Endometrium (tissue), 2 donors: ENCODE data around the gene NPAS3.

Experiments used
- FAIRE-seq: peaks from 2 replicates; lab custom pipeline; 2012; peaks lifted over from hg19 to GRCh38; lab: Jason Lieb, UNC
- donor health status: control.
- donor health status: control.

The NPAS3 gene

DNA sequence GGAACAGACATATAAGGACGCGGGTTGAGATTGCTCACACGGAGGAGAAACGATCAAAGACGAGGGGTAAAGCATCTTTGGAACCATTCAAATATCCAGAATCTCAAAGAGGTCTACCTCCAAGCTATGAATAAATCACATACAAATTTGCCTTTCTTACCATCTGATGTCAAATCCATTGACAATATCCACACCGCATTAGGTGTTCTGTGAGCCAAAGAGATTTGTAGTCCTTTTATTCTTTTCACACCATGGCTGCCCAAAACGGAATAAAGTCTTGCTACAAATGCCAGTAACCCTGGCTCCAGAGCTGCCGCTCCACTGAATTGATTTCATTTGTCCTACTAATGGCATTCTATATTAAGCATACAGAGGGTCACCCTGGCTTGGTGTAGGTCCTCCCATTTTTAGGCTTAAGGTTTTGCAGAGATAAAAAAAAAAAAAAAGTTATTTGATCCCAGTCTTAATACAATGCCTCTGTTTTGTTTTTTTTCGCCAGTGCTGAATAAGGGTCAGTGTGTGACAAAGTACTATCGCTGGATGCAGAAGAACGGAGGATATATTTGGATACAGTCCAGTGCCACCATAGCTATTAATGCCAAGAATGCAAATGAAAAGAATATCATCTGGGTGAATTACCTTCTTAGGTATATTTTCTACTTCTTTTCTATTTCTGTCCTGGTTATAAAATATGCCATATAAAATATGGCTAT, 854.9 kb downstream of the NPAS3 start:
- no peak for FAIRE-seq

DNA sequence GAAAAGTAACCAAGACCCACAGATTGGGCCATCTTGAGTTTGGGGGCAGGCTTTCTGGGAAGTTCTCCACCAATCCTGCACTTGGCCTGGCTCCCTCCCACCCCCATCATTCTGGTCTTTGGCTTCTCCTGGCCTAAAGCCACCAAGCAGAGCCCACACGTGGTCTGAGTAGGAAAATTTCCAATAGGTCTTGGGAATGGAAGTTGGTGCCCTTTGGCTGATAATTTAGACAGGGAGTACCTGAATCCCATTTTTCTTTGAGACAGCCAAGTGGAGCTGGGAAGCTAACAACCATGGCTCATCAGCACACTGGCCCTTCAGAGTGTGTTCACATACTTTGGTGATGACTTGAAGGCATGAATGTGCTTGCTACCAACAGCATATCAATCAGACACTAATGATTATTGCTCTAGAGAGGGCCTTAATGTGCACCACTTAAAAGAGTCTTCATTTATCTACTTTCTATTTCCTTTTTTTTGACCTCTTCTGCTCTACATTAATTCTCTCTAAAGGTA, 856.2 kb downstream of the NPAS3 start:
- FAIRE-seq, result no peak

DNA sequence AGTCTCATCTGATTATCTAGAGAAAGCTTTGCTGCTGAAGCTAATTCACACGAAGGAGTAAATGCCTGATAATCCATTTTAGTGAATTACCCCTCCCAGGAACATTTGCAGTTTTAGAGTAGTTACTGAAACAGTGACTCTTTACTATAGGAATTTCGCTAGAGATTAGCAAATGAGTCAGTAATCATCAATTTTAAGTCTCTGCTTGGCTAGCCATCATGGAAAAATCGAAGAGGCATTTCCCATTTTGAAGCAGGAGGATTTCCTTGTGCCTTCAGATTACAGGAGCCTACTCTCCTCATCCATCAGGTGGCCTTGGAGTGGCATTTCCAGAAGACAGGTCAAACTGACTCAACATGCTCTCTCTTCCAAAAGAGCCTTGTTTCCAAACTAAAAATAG, 857.7 kb downstream of the NPAS3 start:
- no peak for FAIRE-seq

DNA sequence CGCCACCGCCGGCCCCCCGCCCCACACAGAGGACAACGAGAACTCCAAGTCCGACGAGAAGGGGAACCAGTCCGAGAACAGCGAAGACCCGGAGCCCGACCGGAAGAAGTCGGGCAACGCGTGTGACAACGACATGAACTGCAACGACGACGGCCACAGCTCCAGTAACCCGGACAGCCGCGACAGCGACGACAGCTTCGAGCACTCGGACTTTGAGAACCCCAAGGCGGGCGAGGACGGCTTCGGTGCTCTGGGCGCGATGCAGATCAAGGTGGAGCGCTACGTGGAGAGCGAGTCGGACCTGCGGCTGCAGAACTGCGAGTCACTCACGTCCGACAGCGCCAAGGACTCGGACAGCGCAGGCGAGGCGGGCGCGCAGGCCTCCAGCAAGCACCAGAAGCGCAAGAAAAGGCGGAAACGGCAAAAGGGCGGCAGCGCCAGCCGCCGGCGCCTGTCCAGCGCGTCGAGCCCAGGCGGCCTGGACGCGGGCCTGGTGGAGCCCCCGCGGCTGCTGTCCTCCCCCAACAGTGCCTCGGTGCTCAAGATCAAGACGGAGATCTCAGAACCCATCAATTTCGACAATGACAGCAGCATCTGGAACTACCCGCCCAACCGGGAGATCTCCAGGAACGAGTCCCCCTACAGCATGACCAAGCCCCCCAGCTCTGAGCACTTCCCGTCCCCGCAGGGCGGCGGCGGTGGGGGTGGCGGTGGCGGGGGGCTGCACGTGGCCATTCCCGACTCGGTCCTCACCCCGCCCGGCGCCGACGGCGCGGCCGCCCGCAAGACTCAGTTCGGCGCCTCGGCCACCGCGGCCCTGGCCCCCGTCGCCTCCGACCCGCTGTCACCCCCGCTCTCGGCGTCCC, 861.3 kb downstream of the NPAS3 start:
- no peak for FAIRE-seq

DNA sequence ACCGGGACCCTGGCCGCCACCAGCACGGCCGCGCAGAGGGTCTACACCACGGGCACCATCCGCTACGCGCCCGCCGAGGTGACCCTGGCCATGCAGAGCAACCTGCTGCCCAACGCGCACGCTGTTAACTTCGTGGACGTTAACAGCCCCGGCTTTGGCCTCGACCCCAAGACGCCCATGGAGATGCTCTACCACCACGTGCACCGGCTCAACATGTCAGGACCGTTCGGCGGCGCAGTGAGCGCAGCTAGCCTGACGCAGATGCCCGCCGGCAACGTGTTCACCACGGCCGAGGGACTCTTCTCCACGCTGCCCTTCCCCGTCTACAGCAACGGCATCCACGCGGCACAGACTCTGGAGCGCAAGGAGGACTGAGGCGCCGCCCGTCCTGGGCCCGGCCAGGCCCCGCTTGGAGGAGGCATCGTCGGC, 862.1 kb downstream of the NPAS3 start:
- no peak for FAIRE-seq

DNA sequence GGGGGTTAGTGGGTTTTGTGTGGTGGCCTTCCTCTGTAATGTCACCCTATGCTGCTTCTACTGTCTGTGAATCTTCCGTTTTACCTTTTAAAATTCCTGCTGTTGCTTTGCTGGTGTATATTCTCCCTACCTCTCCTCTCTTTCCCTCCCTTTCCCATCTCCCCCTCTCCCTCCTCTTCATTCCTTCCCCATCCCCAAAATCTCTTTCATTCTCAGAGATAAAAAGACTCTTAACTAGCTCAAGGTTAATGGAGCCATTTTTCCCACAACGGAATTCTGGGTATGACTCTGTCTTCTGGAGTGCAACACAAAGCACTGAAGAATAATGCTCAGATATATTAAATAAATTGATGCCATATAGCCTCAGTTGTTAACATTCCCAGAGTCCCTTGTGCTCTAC, 864.1 kb downstream of the NPAS3 start:
- FAIRE-seq, result no peak

DNA sequence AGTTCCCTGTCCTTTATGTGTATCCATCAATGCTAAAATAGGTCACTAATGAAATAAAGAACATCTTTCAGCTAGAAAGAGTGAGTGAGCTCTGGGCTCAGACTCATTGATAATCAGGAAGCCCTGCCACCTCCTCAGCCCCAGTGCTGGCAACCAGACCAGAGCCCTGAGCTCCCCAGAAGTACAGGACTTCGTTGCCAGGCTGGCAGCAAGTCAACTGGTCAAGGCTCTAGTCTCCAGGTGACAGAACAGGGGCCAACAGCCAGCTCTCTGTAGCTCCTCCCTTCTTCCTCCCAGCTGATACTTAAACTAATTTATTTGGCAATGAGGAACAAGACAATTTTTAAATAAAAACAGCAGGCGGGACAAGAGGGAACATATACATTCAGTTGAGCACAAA, 866.9 kb downstream of the NPAS3 start:
- no peak for FAIRE-seq

DNA sequence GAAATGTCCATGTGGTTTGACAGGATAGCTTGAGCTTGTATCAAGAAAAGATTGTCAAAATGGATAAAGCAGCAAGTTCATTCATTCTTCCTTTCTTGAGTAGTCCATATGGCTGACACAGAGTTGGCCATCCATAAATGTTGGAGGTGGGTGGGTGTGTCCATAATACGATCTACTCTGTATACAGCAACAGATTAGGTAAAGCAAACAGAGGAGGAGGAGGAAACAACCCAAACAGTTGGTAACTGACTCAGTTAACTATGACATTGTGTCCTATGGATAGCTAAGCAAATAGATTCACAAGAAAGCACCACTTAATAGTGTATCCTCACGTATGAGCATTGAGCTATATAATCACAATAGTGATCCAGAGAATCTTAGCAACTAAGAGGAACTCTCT, 868.2 kb downstream of the NPAS3 start:
- no peak for FAIRE-seq

DNA sequence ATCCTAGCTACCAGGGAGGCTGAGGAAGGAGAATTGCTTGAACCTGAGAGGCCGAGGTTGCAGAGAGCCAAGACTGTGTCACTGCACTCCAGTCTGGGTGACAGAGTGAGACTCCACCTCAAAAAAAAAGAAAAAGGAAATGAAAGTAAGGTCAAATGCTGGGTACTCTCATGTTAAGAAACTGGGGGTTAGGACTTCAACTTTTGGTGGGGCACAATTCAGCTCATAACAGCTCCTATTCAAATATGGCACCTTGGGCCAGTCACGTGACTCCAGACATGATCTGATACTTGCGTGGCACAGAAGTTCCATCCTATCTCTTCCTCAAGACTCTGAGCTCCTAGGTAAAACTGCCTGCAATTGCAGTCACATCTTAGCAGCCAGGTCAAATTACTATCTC, 869.5 kb downstream of the NPAS3 start:
- no peak for FAIRE-seq

DNA sequence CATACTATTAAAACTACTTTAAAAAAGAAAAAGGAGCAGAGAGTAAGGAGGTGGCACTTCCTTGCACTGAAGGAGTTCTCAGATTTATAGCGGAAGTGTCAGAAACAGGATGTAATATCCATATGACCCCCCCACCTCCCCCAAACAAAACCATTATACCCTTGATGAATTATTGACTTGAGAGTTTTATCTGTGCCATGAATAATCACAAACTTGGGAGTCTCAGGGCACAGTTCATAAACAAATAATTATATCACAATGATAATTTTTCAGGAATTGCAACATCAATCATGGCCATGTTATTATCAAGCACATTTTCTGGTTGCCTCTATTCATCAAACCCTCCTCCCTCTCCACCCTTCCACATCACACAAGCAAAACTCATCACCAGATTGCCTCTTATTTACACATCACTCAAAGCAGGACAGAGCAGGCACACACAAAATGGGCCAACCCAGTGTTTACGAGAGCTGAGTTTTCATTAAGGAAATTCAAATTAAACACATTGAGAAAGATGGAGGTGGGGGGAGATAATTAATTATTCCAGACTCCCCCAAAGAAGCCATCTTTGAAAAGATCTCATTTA, 870.8 kb downstream of the NPAS3 start:
- FAIRE-seq, result no peak

DNA sequence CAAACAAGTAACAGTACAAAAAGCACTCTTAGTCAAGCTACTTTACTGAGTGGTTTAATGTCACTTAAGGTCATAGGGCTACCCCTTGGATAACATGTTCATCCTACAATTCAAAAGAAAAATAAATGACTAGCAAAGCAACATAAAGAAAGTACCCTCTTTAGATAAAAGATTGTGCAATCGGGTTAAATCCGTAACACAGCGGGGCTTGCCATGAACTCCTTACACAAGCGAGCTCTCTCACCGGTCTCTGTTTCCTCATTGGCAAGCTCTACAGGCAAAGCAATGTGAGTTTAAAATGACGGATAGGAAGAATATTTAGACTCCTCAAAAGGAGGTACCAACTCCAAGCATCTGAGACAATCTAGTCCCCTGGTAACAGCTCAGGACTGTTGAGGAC, 871.6 kb downstream of the NPAS3 start:
- FAIRE-seq, result no peak

DNA sequence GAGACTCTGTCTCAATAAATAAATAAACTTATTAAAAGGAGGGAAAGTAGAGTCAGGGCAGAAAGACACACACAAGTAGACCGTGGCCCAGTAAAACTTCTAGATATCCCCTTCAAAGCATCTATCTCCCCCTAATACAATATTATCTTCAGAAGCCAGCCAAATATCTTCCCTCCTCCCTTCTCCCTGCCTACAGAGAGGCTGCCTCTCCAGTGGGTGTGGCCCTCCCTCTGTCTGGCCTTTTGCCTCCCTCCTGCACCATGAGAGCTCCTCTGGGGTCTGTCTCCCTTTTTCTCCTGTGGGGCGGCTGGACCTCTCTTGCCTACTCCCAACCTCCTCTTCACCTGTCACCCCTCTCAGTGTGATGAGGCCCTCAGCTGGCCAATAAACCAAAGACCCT, 873.0 kb downstream of the NPAS3 start:
- no peak for FAIRE-seq

DNA sequence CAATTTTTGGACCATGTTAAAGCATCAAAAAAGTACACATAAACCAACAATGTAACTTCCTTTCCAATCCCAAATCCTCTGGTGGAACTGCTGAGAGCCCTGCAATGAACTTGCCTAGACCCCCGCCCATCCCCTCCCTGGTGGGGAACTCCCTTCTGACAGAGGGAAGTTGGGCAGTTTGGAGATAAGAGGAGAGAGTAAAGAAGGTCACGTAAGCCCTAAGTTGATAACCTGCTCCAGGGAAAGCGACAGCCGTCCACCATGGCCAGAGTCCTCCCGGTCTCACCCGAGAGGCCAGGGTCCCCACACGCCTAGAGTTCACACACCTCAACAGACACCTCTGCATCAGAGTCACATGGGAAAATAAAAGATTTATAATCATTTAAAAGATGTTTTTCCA, 873.5 kb downstream of the NPAS3 start:
- FAIRE-seq, result no peak

DNA sequence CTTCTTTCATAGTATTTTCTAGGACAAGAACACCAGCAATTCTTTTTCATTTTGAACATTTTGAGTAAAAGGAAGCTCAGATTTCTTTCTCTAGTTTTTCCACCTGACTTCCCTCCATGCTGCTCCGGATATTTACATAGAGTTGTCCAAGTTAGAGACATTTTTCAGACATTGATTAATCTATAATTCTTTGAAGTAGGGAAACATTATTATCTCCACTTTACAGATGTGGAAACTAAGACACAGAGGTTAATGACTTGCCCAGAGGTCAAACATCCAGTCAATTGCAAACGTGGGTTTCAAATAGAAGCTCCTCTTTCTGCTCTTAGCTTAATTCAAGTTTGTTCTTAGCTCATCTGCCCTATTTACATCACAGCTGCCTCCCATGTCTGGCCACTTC, 873.9 kb downstream of the NPAS3 start:
- no peak for FAIRE-seq

DNA sequence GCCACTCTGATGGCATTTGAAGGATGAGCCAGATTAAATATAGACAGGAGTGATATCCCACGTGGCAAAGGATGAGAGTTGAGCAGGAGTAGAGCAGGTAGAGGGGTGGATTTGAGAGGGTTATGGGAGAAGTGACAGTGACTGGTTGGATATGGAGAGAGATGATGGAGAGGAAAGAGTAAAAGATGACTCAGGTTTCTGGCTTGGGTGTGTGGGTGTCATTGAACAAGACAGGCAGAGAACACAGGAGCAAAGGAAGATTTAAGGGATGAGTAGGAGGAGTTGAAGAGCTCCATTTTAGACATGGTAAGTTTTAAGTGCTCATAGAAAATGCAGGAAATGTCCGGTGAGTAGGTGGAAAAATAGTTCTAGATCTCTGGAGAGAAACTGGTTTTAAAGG, 875.3 kb downstream of the NPAS3 start:
- no peak for FAIRE-seq

DNA sequence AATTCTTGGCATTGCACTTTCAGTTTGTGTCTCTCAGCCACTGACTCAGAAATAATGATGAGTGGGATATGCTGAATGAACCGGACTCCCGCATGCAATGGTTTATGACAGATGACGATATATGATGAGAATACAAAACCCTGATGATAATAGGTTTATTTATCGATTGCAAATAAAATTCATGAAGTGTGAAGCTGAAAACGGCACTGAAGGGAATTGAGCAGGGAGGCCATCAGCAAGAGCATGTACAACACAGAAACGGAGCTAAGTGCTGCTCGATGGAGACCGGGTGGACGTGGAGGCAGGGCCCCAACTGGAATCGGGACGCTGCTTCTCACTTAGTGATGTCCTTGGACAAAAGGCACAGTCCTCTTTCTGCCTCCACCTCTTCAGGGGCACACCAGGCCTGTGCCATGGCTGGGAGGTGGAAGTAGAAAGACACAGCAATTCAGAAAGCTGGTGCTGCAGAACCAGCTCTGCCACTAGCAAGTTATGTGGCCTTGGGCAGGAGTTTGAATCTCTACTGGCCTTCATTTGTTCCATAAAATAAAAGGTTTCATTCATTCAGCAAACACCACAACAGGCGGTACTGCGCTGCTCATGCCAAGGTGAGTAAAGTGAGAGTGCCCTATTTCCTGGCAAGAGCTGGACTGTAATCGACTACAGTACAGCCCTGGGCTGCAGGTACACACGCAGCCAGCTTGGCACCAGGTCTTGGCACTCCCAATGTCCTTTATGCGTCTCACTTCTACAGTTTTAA, 895.2 kb downstream of the NPAS3 start:
- no peak for FAIRE-seq

DNA sequence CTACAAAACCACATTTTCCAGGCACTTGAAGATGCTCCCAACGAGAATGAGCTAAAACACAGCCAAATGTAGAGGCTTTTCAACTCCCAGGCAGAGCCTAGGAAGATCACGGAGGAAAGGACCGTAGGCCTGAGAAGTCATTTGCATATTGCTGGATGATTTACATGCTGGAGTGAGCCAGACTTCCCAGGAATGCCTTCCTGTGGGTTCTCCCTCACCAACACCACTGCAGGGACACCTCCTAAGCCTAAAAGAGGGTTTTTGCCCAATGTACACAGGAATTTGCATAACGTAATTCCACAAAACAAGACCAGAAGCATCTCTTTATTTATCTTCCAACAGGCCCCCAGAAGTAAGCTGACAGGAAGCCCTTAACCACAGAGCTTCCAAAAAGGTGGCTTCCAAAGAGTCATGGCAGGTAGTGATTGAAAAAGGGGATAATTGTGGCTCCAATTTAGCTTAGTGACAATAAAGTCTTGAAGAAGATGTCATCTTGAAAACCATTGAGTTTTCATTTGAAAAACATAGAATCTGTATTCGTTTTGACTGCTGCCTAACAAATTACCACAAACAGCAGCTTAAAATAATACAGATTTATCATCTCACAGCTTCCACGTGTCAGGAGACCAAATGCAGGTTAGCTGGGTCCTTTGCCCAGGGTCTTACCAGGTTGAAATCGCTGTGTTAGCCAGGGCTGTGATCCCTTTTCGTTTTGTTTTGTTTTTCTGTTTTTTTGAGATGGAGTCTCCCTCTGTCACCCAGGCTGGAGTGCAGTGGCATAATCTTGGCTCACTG, 896.0 kb downstream of the NPAS3 start:
- no peak for FAIRE-seq

DNA sequence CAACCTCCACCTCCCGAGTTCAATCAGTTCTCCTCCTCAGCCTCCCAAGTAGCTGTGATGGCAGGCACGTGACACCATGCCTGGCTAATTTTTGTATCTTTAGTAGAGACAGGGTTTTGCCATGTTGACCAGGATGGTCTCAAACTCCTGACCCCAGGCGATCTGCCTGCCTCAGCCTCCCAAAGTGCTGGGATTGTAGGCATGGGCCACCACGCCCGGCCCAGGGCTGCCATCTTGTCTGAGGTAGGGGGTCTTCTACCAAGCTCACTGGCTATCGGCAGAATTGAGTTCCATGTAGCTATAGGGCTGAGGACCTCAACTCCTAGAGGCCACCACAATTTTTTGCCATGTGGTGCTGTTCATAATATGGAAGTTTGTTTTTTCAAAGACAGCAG, 896.6 kb downstream of the NPAS3 start:
- FAIRE-seq, result no peak

DNA sequence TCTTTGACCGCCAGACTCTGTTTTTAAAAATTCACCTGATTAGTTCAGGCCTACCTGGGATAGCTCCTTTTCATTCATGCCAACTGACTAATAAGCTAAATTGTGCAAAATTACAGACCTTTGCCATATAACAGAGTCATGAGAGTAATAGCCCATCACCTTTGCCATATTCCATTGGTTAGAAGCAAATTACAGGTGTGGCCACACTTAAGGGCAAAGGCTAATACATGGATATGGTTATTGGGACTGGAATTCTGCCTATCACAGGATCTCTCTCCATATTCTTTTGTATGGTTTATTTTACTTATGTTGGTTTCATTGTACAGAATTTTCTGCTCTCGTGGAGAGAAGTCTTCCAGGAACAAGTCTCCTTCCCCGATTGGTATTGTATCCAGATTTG, 897.0 kb downstream of the NPAS3 start:
- no peak for FAIRE-seq

DNA sequence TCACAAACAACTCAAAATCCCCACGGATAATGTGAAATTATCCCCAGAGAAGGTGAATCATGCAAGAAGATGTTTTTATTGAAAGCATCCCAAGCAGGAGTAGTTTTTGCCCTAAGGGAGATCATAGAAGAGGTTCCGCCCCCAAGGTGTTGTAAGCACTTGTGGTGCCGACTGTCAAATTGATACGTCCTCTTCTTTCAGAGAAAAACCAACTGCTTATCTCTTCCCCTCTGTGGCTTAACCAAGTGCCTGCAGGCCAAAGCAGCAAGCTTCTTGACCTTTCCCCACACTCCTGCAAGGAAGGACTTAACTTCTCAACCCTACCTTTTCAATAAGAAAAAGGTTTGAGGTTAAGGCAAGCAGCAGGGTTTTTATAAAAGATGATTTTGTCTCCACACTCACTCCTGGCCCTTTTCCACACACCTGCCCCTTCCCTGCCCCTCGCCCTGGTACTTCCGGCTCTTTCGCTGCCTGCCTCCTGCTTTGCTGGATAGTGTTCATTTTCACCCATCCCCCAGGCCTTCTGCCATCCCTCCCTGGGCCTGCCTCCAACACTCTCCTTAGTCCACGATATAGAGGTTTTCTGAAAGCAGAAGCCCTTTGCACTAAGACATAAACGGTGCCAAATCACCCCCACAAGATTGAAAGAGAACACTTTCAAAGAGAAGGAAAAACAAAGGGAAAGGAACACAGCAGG, 897.7 kb downstream of the NPAS3 start:
- FAIRE-seq, result no peak
